ENCODE results near the gene REPS1.
"Not testable (repeated sequence)": the region's sequence is repeated elsewhere in the genome, so short reads cannot be mapped to it uniquely, and the experiment has no call there.

The REPS1 gene

GRCh38 chr6:138999949-139000725, 12.1 kb upstream of the REPS1 start:
- no peak for DNase-seq

- no peak for DNase-seq
Observed at GRCh38 chr6:138997136-138997535, 9.1 kb upstream of the REPS1 start.

- no peak for DNase-seq
Observed at GRCh38 chr6:138996524-138996923, 8.5 kb upstream of the REPS1 start.

- DNase-seq = not testable (repeated sequence)
Observed at GRCh38 chr6:138993410-138993809, 5.4 kb upstream of the REPS1 start.

- DNase-seq = not testable (repeated sequence)
Observed at GRCh38 chr6:138992965-138993364, 4.9 kb upstream of the REPS1 start.

GRCh38 chr6:138991206-138991605, 3.2 kb upstream of the REPS1 start:
- DNase-seq = no peak

- DNase-seq = no peak
Observed at GRCh38 chr6:138989098-138989983, 1.3 kb upstream of the REPS1 start.

GRCh38 chr6:138988469-138988834, 399 bp upstream of the REPS1 start:
- DNase-seq = no peak

GRCh38 chr6:138987080-138987642, 892 bp downstream of the REPS1 start:
- peak in 5 of 14 donors; percentile 36 to 65 (median 37) for DNase-seq

- DNase-seq = peak in 1 of 14 donors; percentile 5
Observed at GRCh38 chr6:138986578-138986977, 1.5 kb downstream of the REPS1 start.

GRCh38 chr6:138981416-138981815, 6.6 kb downstream of the REPS1 start:
- no peak for DNase-seq

- DNase-seq = no peak
Observed at GRCh38 chr6:138979813-138980668, 8.0 kb downstream of the REPS1 start.

- DNase-seq = no peak
Observed at GRCh38 chr6:138979365-138979764, 8.7 kb downstream of the REPS1 start.

GRCh38 chr6:138978229-138978628, 9.8 kb downstream of the REPS1 start:
- DNase-seq = no peak

GRCh38 chr6:138977646-138978167, 10.3 kb downstream of the REPS1 start:
- no peak for DNase-seq

- no peak for DNase-seq
Observed at GRCh38 chr6:138977242-138977641, 10.8 kb downstream of the REPS1 start.

- DNase-seq = no peak
Observed at GRCh38 chr6:138975815-138976214, 12.2 kb downstream of the REPS1 start.

- DNase-seq = no peak
Observed at GRCh38 chr6:138973466-138974153, 14.4 kb downstream of the REPS1 start.

GRCh38 chr6:138972226-138972665, 15.8 kb downstream of the REPS1 start:
- DNase-seq = no peak

GRCh38 chr6:138971601-138972000, 16.5 kb downstream of the REPS1 start:
- peak in 10 of 14 donors; percentile 8 to 45 (median 20) for DNase-seq

GRCh38 chr6:138970856-138971425, 17.1 kb downstream of the REPS1 start:
- DNase-seq = peak in 2 of 14 donors; percentile 3 to 7
